ENCODE results near the gene PLOD3.

PLOD3 gene

GRCh38 chr7:101223528-101223927, 6.1 kb upstream of the PLOD3 start:
- H3K9me3 ChIP-seq (ENCODE audit: control insufficient read depth, insufficient read depth, low read depth, low read length): no peaks in the 10 kb centered on the region
- no peak overlapping the region for H3K9ac ChIP-seq (ENCODE audit: low read length)
- no peak overlapping the region for H3K27ac ChIP-seq (ENCODE audit: low read depth, low read length)
- H3K36me3 ChIP-seq (ENCODE audit: control insufficient read depth, insufficient read depth, low read length): peaks cover 27% of the 10 kb centered on the region
- peaks cover 12% of the 10 kb centered on the region; the same call in 1 of the 2 replicates for H3K4me1 ChIP-seq (ENCODE audit: control insufficient read depth, insufficient read depth, low read length)
- H3K27me3 ChIP-seq (ENCODE audit: control insufficient read depth, insufficient read depth, low read length): no peaks in the 10 kb centered on the region
- no peak overlapping the region for H3K4me3 ChIP-seq (ENCODE audit: low read depth, low read length)

GRCh38 chr7:101222275-101222830, 5.0 kb upstream of the PLOD3 start:
- Histone ChIP-seq H3K27me3 (ENCODE audit: control insufficient read depth, insufficient read depth, low read length) (no peaks in the 10 kb centered on the region), H3K9me3 (ENCODE audit: control insufficient read depth, insufficient read depth, low read depth, low read length) (no peaks in the 10 kb centered on the region), H3K36me3 (ENCODE audit: control insufficient read depth, insufficient read depth, low read length) (peaks cover 24% of the 10 kb centered on the region), H3K9ac (ENCODE audit: low read length) (no peak overlapping the region), H3K27ac (ENCODE audit: low read depth, low read length) (no peak overlapping the region), H3K4me3 (ENCODE audit: low read depth, low read length) (no peak overlapping the region), H3K4me1 (ENCODE audit: control insufficient read depth, insufficient read depth, low read length) (peaks cover 12% of the 10 kb centered on the region; the same call in 1 of the 2 replicates)

- Histone ChIP-seq H3K36me3 (ENCODE audit: control insufficient read depth, insufficient read depth, low read length) (peaks cover 27% of the 10 kb centered on the region), H3K9ac (ENCODE audit: low read length) (no peak overlapping the region), H3K9me3 (ENCODE audit: control insufficient read depth, insufficient read depth, low read depth, low read length) (no peaks in the 10 kb centered on the region), H3K4me1 (ENCODE audit: control insufficient read depth, insufficient read depth, low read length) (peaks cover 22% of the 10 kb centered on the region), H3K27ac (ENCODE audit: low read depth, low read length) (no peak overlapping the region), H3K27me3 (ENCODE audit: control insufficient read depth, insufficient read depth, low read length) (no peaks in the 10 kb centered on the region), H3K4me3 (ENCODE audit: low read depth, low read length) (no peak overlapping the region)
Measured at GRCh38 chr7:101220295-101220694, 2.9 kb upstream of the PLOD3 start.

- no peak overlapping the region for H3K27ac ChIP-seq (ENCODE audit: low read depth, low read length)
- H3K36me3 ChIP-seq (ENCODE audit: control insufficient read depth, insufficient read depth, low read length): peaks cover 18% of the 10 kb centered on the region
- peaks cover 22% of the 10 kb centered on the region for H3K4me1 ChIP-seq (ENCODE audit: control insufficient read depth, insufficient read depth, low read length)
- no peaks in the 10 kb centered on the region for H3K27me3 ChIP-seq (ENCODE audit: control insufficient read depth, insufficient read depth, low read length)
- no peaks in the 10 kb centered on the region for H3K9me3 ChIP-seq (ENCODE audit: control insufficient read depth, insufficient read depth, low read depth, low read length)
- H3K9ac ChIP-seq (ENCODE audit: low read length): peak overlapping the region; percentile 73
- H3K4me3 ChIP-seq (ENCODE audit: low read depth, low read length): peak overlapping the region; percentile 88
Measured at GRCh38 chr7:101218236-101219125, 1.1 kb upstream of the PLOD3 start.

- peak overlapping the region; percentile 71; the same call in 1 of the 2 replicates for H3K27ac ChIP-seq (ENCODE audit: low read depth, low read length)
Measured at GRCh38 chr7:101216860-101217387, 457 bp downstream of the PLOD3 start.

GRCh38 chr7:101216001-101216859, 1.2 kb downstream of the PLOD3 start:
- Histone ChIP-seq H3K9ac (ENCODE audit: low read length) (peak overlapping the region; percentile 76), H3K36me3 (ENCODE audit: control insufficient read depth, insufficient read depth, low read length) (peaks cover 24% of the 10 kb centered on the region), H3K4me3 (ENCODE audit: low read depth, low read length) (peak overlapping the region; percentile 88), H3K27ac (ENCODE audit: low read depth, low read length) (no peak overlapping the region), H3K9me3 (ENCODE audit: control insufficient read depth, insufficient read depth, low read depth, low read length) (no peaks in the 10 kb centered on the region), H3K27me3 (ENCODE audit: control insufficient read depth, insufficient read depth, low read length) (no peaks in the 10 kb centered on the region), H3K4me1 (ENCODE audit: control insufficient read depth, insufficient read depth, low read length) (peaks cover 14% of the 10 kb centered on the region)

More at GRCh38 chr7:101216860-101217387, 457 bp downstream of the PLOD3 start:
- peaks cover 17% of the 10 kb centered on the region for H3K4me1 ChIP-seq (ENCODE audit: control insufficient read depth, insufficient read depth, low read length)
- H3K9ac ChIP-seq (ENCODE audit: low read length): peak overlapping the region; percentile 76
- H3K4me3 ChIP-seq (ENCODE audit: low read depth, low read length): peak overlapping the region; percentile 88
- H3K9me3 ChIP-seq (ENCODE audit: control insufficient read depth, insufficient read depth, low read depth, low read length): no peaks in the 10 kb centered on the region
- H3K27me3 ChIP-seq (ENCODE audit: control insufficient read depth, insufficient read depth, low read length): no peaks in the 10 kb centered on the region
- H3K36me3 ChIP-seq (ENCODE audit: control insufficient read depth, insufficient read depth, low read length): peaks cover 17% of the 10 kb centered on the region

- Histone ChIP-seq H3K36me3 (ENCODE audit: control insufficient read depth, insufficient read depth, low read length) (peaks cover 55% of the 10 kb centered on the region), H3K9ac (ENCODE audit: low read length) (no peak overlapping the region), H3K27ac (ENCODE audit: low read depth, low read length) (no peak overlapping the region), H3K27me3 (ENCODE audit: control insufficient read depth, insufficient read depth, low read length) (no peaks in the 10 kb centered on the region), H3K9me3 (ENCODE audit: control insufficient read depth, insufficient read depth, low read depth, low read length) (no peaks in the 10 kb centered on the region), H3K4me1 (ENCODE audit: control insufficient read depth, insufficient read depth, low read length) (peaks cover 9% of the 10 kb centered on the region), H3K4me3 (ENCODE audit: low read depth, low read length) (no peak overlapping the region)
Measured at GRCh38 chr7:101212014-101212413, 5.4 kb downstream of the PLOD3 start.

GRCh38 chr7:101211501-101211900, 5.9 kb downstream of the PLOD3 start:
- H3K9ac ChIP-seq (ENCODE audit: low read length): no peak overlapping the region
- H3K27me3 ChIP-seq (ENCODE audit: control insufficient read depth, insufficient read depth, low read length): no peaks in the 10 kb centered on the region
- peaks cover 56% of the 10 kb centered on the region for H3K36me3 ChIP-seq (ENCODE audit: control insufficient read depth, insufficient read depth, low read length)
- H3K4me3 ChIP-seq (ENCODE audit: low read depth, low read length): no peak overlapping the region
- H3K4me1 ChIP-seq (ENCODE audit: control insufficient read depth, insufficient read depth, low read length): peaks cover 5% of the 10 kb centered on the region
- H3K27ac ChIP-seq (ENCODE audit: low read depth, low read length): no peak overlapping the region
- no peaks in the 10 kb centered on the region for H3K9me3 ChIP-seq (ENCODE audit: control insufficient read depth, insufficient read depth, low read depth, low read length)

- Histone ChIP-seq H3K36me3 (ENCODE audit: control insufficient read depth, insufficient read depth, low read length) (peaks cover 57% of the 10 kb centered on the region), H3K27me3 (ENCODE audit: control insufficient read depth, insufficient read depth, low read length) (no peaks in the 10 kb centered on the region), H3K4me1 (ENCODE audit: control insufficient read depth, insufficient read depth, low read length) (no peaks in the 10 kb centered on the region), H3K9ac (ENCODE audit: low read length) (no peak overlapping the region), H3K27ac (ENCODE audit: low read depth, low read length) (no peak overlapping the region), H3K4me3 (ENCODE audit: low read depth, low read length) (no peak overlapping the region), H3K9me3 (ENCODE audit: control insufficient read depth, insufficient read depth, low read depth, low read length) (no peaks in the 10 kb centered on the region)
Measured at GRCh38 chr7:101210143-101210542, 7.2 kb downstream of the PLOD3 start.

- Histone ChIP-seq H3K9me3 (ENCODE audit: control insufficient read depth, insufficient read depth, low read depth, low read length) (no peaks in the 10 kb centered on the region), H3K4me1 (ENCODE audit: control insufficient read depth, insufficient read depth, low read length) (no peaks in the 10 kb centered on the region), H3K27me3 (ENCODE audit: control insufficient read depth, insufficient read depth, low read length) (no peaks in the 10 kb centered on the region), H3K9ac (ENCODE audit: low read length) (no peak overlapping the region), H3K4me3 (ENCODE audit: low read depth, low read length) (no peak overlapping the region), H3K36me3 (ENCODE audit: control insufficient read depth, insufficient read depth, low read length) (peaks cover 51% of the 10 kb centered on the region), H3K27ac (ENCODE audit: low read depth, low read length) (no peak overlapping the region)
Measured at GRCh38 chr7:101208794-101209193, 8.6 kb downstream of the PLOD3 start.

Measured in HUES6 (cell line).